CD4-positive, alpha-beta T cell treated with Interleukin-10 for 1 hour (primary cell): ENCODE data around the gene SEC11C.
"Not testable (repeated sequence)": the region's sequence is repeated elsewhere in the genome, so short reads cannot be mapped to it uniquely, and the experiment has no call there.

Source experiments
- DNase-seq: peaks from one replicate; pipeline ENCODE4 v3.0.0-alpha.2; 2020

The SEC11C gene

GRCh38 chr18:59139615-59140301, at the start of gene SEC11C:
Gene SEC11C, plus strand, starts transcription at chr18:59139884. Its CDS starts 65 bp downstream, at chr18:59139949.
- peak; percentile 97 for DNase-seq

- DNase-seq = no peak
Measured at GRCh38 chr18:59090966-59091603, 48.6 kb upstream of the SEC11C start.

DNA sequence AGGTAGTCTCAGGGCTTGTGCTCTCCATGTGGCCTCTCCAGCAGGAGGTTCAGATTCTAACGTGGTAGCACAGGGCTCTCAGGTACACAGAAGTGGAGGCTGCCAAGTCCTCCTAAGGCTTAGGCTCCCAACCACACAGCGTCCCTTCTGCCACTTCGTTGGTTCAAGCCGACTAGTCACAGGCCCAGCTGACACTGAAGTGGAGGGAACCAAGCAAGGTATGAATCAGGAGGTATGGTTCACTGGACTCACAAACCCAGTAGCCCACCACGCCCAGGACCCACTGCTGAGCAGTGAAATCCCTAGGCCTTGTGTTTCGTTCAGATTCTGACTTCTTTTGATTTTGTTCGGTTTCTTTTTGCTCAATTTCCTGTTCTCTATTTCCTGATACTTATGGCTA, 46.0 kb upstream of the SEC11C start:
- no peak for DNase-seq

- DNase-seq = no peak
Measured at GRCh38 chr18:59094569-59094968, 45.1 kb upstream of the SEC11C start.

- DNase-seq = no peak
Measured at GRCh38 chr18:59096098-59096789, 43.4 kb upstream of the SEC11C start.

GRCh38 chr18:59101830-59102414, 37.8 kb upstream of the SEC11C start:
- no peak for DNase-seq

GRCh38 chr18:59109375-59109774, 30.3 kb upstream of the SEC11C start:
- DNase-seq = no peak

DNA sequence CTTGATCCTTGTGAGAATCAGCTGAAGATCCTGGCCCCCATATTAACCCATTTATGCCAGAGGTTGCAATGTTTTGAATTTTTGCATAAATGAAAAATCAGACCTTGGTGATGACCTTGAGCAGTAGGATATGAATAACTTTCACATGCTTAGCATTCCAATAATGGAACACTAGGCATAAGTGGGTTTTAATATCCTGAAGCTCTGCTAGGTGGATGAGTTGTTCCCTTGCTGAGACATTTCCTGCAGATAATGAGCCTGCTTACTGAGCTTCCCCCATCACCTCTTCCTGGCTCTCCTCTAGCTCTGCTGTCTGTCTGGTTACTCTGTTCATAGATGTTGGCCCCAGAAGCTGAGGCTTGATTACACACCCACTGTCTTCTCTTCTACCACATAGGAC, 25.5 kb upstream of the SEC11C start:
- no peak for DNase-seq

DNA sequence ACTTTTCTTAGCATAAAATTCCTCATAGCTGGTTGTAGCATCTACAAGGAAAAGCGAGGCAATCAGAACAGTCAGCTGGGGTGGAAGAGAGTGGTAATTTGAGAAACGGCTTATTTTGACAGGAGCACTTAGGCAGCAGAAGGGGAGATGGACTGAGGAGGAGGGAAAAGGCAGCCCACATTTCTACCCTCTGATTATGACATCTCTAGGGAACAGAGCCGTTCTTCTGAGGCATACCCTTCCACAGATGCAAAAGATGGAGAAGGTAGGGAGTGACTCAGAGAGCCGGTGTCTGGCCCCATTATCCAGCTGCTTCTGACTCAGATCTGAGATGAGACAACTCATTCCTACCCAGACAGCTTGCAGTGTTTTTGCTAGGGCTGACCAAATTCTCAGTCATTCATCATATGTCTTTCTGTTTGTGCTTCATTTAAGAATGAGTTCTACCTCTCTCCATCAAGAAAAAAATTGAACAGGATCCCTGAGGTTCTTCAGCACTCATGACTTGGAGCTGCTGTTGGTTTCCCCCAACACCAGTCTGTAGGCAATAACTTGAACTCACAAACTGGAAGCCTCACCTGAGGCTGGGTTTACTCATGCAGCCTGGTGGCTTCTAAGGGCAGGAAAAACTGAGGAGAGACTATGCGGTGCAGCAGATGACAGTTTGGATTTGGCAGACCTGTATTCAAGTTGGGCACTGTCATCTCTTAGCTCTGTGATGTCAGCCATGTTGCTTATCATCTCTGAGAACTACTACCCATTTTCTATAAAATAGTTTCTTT, 15.9 kb upstream of the SEC11C start:
- no peak for DNase-seq

GRCh38 chr18:59124370-59124704, 15.3 kb upstream of the SEC11C start:
- no peak for DNase-seq

GRCh38 chr18:59127047-59127446, 12.6 kb upstream of the SEC11C start:
- DNase-seq = no peak

- no peak for DNase-seq
Measured at GRCh38 chr18:59129951-59130703, 9.6 kb upstream of the SEC11C start.

DNA sequence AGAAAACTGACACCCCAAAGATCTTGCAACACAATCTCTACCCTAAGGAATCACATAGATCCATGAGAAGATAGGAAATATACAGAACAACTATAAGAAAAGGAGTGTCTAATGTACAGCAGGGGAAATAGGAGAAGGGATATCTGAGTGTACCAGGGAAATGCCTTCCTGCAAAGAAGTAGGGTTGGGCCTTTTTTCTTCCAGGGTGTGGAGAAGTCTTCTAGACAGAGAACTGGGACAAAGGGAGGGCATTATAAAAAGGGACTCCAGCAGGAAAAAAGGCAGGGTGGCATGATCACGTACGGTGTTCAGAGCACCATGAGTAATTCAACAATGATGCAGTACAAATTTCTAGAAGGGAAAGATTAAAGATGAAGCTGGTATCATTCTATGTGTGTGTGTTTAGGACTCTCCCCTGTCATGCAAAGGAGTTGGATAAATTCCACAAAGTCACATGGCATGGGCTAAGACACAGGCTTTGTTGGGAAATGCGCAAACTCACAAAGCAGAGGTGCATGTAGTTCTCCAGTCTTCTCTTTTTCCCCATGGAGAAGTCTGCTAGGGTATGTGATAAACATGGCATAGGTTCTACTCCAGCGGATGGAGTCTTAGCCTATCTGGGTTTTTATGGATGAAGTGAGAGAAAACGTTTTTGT, 6.7 kb upstream of the SEC11C start:
- no peak for DNase-seq

DNA sequence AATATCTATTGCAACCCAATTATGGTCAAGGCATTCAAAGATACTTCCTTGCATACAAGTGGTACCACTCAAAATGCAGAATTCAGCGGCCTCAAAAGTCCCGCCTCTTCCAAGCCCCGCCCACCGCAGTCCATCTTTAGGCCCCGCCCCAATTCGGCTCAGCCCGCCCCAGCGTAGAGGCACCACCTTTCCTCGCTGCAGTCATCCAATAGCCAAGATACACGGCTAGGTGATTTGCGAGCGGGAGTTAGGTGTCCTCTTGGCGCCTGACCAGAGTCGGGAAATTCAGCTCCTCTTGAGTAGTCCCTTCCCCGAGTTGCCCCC, 431 bp upstream of the SEC11C start:
- peak; percentile 95 for DNase-seq

- no peak for DNase-seq
Measured at GRCh38 chr18:59140302-59140885, 710 bp downstream of the SEC11C start.

DNA sequence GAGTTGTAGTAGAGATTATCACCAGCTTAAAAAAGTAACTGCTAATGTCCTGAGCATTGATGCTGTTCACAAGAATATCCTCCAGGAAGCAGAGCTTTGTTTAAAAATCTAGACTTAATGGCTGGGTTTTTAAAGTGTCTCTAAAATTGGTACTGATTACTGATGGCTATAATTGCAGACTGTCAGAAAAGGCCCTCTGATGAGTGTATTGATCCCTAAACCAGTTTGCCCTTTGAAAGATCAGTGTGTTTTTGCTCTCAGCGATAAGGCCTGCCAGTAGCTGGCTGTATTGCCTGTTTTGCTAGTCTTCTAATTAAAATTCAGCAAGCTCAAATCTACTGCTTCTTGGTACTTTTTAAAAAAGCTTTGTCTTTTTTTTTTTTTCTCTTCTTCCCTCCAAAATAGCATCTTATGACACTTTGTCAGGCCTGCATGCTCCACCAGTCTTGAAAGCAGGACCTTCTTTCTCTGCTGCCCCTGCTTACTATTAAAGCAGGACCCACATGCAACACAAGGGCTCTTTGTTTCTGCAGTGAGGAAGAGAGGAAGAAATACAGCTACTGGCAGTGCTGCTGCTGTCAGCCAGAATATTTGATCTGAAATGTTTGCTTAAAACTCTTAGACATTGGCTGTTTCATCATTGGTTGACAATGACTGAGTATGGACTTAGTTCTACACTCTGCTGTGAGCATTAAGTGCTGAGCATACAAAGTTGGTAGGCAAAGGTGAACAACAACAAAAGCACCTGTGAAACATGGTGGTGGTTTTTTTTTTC, 1.8 kb downstream of the SEC11C start:
- peak; percentile 12 for DNase-seq

GRCh38 chr18:59142274-59142673, 2.6 kb downstream of the SEC11C start:
- DNase-seq = peak; percentile 23

GRCh38 chr18:59142800-59143416, 3.2 kb downstream of the SEC11C start:
- DNase-seq = not testable (repeated sequence)

GRCh38 chr18:59143441-59143840, 3.8 kb downstream of the SEC11C start:
- DNase-seq = no peak

GRCh38 chr18:59144483-59144882, 4.8 kb downstream of the SEC11C start:
- no peak for DNase-seq
